GM21717 (cell line): ENCODE data around the gene PNMA8B.
"Not testable (repeated sequence)": the region's sequence is repeated elsewhere in the genome, so short reads cannot be mapped to it uniquely, and the experiment has no call there.

Source experiments
- ATAC-seq: cut with Tn5 transposase; IDR thresholded peaks from one replicate; pipeline ENCODE4 v1.9.1; 2021; ENCODE audit warnings: mild to moderate bottlenecking, moderate library complexity; ENCODE audit not compliant: unreplicated experiment

PNMA8B gene

GRCh38 chr19:46514589-46515289 is 19.1 kb upstream of the PNMA8B start:
- no peak for ATAC-seq

GRCh38 chr19:46513461-46514236 is 18.0 kb upstream of the PNMA8B start:
- ATAC-seq: no peak

DNA sequence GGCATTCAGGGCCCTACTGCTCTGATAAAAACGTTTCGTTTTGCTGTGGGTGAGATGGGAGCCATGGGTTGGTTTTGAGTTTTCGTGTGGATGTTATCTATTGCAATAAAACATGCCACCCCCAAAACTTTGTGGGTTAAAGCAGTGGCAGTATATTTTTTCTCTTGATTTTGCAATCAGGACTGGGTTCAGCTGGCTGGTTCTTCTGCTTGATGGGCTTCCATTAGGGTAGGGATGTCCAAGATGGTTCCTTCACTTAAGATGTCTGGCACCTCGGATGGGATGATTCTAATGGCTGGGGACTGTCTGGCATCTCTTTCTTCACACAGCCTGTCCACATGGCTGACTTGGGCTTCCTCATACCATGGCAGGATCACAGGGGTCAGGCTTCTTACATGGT is 15.6 kb upstream of the PNMA8B start:
- no peak for ATAC-seq

- ATAC-seq: no peak
Observed at GRCh38 chr19:46508206-46508605, 12.5 kb upstream of the PNMA8B start.

GRCh38 chr19:46503848-46504453 is 8.3 kb upstream of the PNMA8B start:
- ATAC-seq: no peak

DNA sequence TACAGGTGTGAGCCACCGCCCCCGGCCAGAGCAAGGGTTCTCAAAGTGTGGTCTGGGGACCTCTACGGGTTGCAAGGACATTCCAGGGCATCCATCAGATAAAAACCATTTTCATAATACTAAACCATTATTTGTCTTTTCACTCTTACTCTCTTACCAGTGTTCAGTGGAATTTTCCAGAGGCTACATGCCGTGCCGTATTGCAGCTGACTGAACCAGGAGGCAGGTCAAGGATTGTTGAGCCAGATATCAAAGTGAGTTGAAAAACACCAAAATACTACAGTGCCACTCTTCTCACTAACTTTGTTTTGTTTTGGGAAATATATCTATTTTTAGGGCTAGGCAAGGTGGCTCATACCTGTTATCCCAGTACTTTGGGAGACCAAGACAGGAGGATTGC is 7.2 kb upstream of the PNMA8B start:
- no peak for ATAC-seq

DNA sequence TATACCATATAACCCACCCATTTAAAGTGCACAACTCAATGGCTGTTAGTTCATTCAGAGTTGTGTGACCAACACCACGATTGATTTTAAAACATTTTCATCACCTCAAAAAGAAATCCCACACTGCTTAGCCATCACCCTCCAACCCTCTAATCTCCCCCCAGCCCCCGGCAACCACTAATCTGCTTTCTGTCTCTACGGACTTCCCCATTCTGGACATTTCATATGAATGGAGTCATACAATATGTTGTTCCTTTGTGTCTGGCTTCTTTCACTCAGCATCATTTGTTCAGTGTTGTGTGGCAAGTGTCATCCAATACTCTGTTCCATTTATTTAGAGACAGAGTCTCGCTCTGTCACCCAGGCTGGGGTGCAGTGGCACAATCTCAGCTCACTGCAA is 4.0 kb upstream of the PNMA8B start:
- no peak for ATAC-seq

- ATAC-seq: no peak
Observed at GRCh38 chr19:46497773-46498172, 2.1 kb upstream of the PNMA8B start.

- not testable (repeated sequence) for ATAC-seq
Observed at GRCh38 chr19:46496886-46497285, 1.2 kb upstream of the PNMA8B start.

DNA sequence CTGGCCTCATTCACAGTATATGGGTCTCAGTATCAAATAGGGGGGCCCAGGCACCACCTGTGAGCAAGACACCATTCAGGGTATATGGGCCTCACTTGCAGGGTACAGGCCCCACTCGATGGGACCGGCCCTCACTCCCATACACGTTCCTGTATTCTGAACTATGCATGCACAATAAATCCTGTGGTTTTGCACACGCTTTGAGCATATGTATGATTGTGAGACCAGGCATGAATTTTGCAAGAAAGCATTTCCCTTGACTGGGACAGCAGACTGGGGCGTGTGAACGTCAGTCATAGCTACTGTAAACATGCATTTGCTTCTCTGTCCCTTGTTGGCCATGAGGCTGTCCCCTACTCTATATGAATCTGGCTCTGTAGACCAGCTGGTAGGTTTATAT is 637 bp upstream of the PNMA8B start:
- no peak for ATAC-seq

DNA sequence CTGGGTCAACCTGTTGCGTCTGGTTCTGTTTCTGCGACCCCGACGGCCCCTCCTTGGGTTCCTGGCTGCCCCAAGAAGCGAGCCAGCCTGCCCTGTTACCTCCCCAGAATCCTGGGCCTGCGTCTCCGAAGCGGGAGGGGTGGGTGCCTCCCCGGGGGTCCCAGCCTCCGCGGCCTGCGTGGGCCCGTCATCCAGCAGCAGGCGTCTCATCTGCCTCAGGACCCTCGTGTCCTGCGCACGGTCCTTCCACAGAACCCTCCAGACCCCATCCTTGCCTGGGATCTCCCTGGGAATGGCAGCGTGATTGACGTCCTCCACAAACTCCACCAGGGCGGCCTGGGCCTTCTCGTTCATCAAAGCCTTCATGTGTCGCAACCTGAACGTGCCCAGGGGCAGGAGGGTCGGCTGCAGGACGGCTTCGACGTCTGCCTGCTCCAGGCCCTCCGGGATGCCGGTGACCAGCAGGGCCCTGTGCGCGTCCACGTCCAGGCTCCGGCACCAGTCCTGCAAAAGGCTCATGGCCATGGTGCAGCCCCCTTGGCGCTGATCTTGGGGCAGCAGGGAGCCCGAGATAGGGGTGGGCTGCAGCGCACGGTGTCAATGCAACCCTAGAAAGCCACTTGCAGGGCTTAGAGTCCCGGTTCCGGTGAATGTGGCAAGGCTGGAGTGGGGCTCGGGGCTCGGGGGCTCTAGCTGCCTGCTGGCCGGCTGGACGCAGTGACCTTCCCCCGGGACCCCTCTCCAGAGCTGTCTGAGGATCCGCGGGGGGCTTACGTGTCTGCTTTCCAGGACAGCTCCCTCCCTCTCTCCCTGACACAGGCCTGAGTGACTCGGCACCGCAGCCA is 504 bp downstream of the PNMA8B start:
- no peak for ATAC-seq

GRCh38 chr19:46494146-46494940 is 1.3 kb downstream of the PNMA8B start:
- no peak for ATAC-seq

GRCh38 chr19:46493236-46494145 is 2.2 kb downstream of the PNMA8B start:
- no peak for ATAC-seq

GRCh38 chr19:46492841-46493235 is 2.8 kb downstream of the PNMA8B start:
- ATAC-seq: no peak

DNA sequence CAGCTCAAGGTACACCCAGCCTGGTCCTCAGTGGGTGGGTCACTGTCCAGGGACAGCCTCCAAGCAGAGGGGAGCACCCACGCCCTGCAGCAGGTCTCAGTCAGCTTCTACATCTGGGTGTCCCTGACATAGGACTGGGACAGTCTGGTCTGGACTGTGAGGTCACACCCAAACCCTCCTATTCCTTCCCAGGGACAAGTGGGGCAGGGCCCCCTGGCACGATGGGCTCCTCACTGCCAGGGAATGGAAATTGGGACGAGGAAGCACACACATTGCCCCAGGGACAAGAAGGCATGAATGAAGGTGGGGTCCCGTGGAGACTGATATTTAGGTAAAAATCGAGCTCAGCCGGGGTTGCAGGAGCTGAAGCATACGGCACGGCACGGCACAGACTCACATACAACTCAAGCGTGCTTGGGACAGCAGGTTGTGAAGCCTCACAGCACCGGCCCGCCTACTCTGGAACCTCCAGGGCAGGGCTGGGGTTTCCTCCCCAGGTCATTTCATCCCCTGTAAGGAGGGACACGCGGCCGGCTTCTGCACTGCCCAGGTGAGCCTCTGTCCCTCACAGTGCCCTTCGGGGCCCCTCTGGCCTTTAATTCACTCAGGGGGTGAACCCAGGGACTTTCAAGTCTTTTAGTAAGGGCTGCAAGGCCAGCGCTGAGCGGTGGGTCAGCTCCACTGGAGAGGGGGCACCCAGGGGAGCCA is 3.5 kb downstream of the PNMA8B start:
- ATAC-seq: no peak

DNA sequence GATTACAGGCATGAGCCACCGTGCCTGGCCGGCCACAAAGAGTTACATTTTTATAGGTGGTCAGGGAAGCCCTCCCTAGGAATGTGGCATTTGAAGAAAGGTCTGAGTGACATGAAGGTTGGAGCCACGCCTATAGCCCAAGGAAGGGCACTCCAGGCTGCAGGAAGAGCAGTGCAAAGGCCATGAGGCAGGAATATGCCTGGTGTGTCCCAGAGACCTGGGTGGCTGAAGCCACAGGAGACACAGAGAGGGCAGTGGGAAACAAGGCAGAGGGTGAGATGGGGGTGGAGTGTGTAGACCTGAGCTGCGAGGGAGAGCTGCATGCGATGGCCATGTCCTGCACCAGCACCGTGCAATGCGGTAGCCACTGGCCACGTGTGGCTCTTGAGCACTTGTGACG is 4.9 kb downstream of the PNMA8B start:
- ATAC-seq: no peak

- ATAC-seq: no peak
Observed at GRCh38 chr19:46489445-46490272, 6.0 kb downstream of the PNMA8B start.

DNA sequence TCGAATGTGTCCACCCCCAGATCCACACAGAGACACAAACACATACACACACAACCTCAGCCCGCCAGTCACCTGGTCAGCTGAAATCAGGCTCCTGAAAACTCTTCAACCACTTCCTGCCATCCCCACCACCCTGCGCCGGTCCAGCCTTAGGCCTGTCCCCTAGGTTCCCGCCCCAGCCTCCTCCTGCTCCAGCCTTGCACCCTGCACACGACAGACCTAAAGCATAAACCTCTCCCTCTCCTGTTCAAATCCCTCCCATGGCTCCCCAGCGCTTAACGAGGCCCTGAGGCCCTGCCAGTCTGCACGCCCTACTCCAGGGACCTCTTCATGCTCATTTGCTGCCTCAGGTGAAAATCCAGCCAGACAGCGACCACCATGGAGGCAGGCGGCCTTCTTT is 7.1 kb downstream of the PNMA8B start:
- ATAC-seq: no peak
